Sigmoid colon (tissue), 3 donors: ENCODE results near the gene ROBO1.

Source experiments
- POLR2A ChIP-seq, 2 donors: fragments of 450-650 bp; IDR thresholded peaks; one replicate each; pipeline ENCODE4 v1.6.1; 2016; ENCODE audit warnings: antibody characterized with exemption in 2 of 2, mild to moderate bottlenecking in 2 of 2, moderate library complexity in 2 of 2
- TF ChIP-seq, protein P1 (sequence below), 4 experiments: fragments of 450-650 bp in 3 of 4; fragments of 200-600 bp in 1 of 4; IDR thresholded peaks; one replicate each; pipeline ENCODE4 v1.5.1; 2016 to 2019; ENCODE audit warnings: antibody characterized with exemption in 4 of 4, mild to moderate bottlenecking in 3 of 4, moderate library complexity in 2 of 4

- TF ChIP-seq POLR2A (IDR thresholded peaks at IDR 0.05): no peak
- TF ChIP-seq, protein P1, sequence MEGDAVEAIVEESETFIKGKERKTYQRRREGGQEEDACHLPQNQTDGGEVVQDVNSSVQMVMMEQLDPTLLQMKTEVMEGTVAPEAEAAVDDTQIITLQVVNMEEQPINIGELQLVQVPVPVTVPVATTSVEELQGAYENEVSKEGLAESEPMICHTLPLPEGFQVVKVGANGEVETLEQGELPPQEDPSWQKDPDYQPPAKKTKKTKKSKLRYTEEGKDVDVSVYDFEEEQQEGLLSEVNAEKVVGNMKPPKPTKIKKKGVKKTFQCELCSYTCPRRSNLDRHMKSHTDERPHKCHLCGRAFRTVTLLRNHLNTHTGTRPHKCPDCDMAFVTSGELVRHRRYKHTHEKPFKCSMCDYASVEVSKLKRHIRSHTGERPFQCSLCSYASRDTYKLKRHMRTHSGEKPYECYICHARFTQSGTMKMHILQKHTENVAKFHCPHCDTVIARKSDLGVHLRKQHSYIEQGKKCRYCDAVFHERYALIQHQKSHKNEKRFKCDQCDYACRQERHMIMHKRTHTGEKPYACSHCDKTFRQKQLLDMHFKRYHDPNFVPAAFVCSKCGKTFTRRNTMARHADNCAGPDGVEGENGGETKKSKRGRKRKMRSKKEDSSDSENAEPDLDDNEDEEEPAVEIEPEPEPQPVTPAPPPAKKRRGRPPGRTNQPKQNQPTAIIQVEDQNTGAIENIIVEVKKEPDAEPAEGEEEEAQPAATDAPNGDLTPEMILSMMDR (IDR thresholded peaks at IDR 0.05): no peak
Observed at GRCh38 chr3:78847203-78847602, 920.6 kb downstream of the ROBO1 start.
